SU-DHL-6 (cell line): ENCODE data around the gene BBS2.

ENCODE experiments used
- CTCF ChIP-seq: fragments of 200-600 bp; sonication (generic); IDR thresholded peaks from one replicate; pipeline ENCODE4 v1.5.1; 2017; ENCODE audit warnings: antibody characterized with exemption, mild to moderate bottlenecking, low read length, moderate library complexity; ENCODE audit not compliant: insufficient read depth, poor library complexity, severe bottlenecking
- EZH2phosphoT487 ChIP-seq: fragments of 200-600 bp; sonication (generic), shearing (Covaris generic); conservative IDR thresholded peaks from 2 replicates; pipeline ENCODE4 v1.6.1; 2018; ENCODE audit warnings: mild to moderate bottlenecking, antibody characterized with exemption, low read length, moderate library complexity, mixed read lengths

- TF ChIP-seq CTCF, result no peak
- no peak for TF ChIP-seq EZH2phosphoT487
These were observed 26.0 kb downstream of the BBS2 start for GRCh38 chr16:56493815-56494214.
